GM04504 (cell line): Measurements from ENCODE around the gene DCUN1D1.
"Not testable (repeated sequence)": the region's sequence is repeated elsewhere in the genome, so short reads cannot be mapped to it uniquely, and the experiment has no call there.

Experiments used
- DNase-seq: peaks from one replicate; pipeline ENCODE4 v3.0.0-alpha.2; 2012; ENCODE audit warnings: low read depth

DCUN1D1 gene

GRCh38 chr3:182980204-182981037, at the start of gene DCUN1D1:
Gene DCUN1D1, minus strand, starts transcription at chr3:182980538. Its CDS starts 49 bp downstream, at chr3:182980489.
- peak; percentile 63 for DNase-seq

GRCh38 chr3:183028416-183028815, 48.1 kb upstream of the DCUN1D1 start:
- DNase-seq: no peak

GRCh38 chr3:183027276-183027675, 46.9 kb upstream of the DCUN1D1 start:
- DNase-seq: no peak

GRCh38 chr3:183022936-183023516, 42.7 kb upstream of the DCUN1D1 start:
- no peak for DNase-seq

GRCh38 chr3:183018421-183019192, 38.3 kb upstream of the DCUN1D1 start:
- DNase-seq: no peak

GRCh38 chr3:183015185-183015584, 34.8 kb upstream of the DCUN1D1 start:
- no peak for DNase-seq

- no peak for DNase-seq
Measured at GRCh38 chr3:183013856-183014255, 33.5 kb upstream of the DCUN1D1 start.

GRCh38 chr3:183013074-183013473, 32.7 kb upstream of the DCUN1D1 start:
- DNase-seq: no peak

GRCh38 chr3:183008800-183009199, 28.5 kb upstream of the DCUN1D1 start:
- no peak for DNase-seq

GRCh38 chr3:183008303-183008702, 28.0 kb upstream of the DCUN1D1 start:
- DNase-seq: no peak

- no peak for DNase-seq
Measured at GRCh38 chr3:183006396-183007002, 26.2 kb upstream of the DCUN1D1 start.

- DNase-seq: no peak
Measured at GRCh38 chr3:182999767-183000166, 19.4 kb upstream of the DCUN1D1 start.

GRCh38 chr3:182993486-182994201, 13.3 kb upstream of the DCUN1D1 start:
- not testable (repeated sequence) for DNase-seq

- no peak for DNase-seq
Measured at GRCh38 chr3:182989566-182989965, 9.2 kb upstream of the DCUN1D1 start.

GRCh38 chr3:182986021-182986420, 5.7 kb upstream of the DCUN1D1 start:
- no peak for DNase-seq

GRCh38 chr3:182983876-182984275, 3.5 kb upstream of the DCUN1D1 start:
- no peak for DNase-seq

GRCh38 chr3:182981038-182981380, 671 bp upstream of the DCUN1D1 start:
- DNase-seq: no peak

- no peak for DNase-seq
Measured at GRCh38 chr3:182979674-182980191, 605 bp downstream of the DCUN1D1 start.

- DNase-seq: no peak
Measured at GRCh38 chr3:182979103-182979673, 1.1 kb downstream of the DCUN1D1 start.

- DNase-seq: no peak
Measured at GRCh38 chr3:182978387-182978786, 2.0 kb downstream of the DCUN1D1 start.

GRCh38 chr3:182973047-182973446, 7.3 kb downstream of the DCUN1D1 start:
- DNase-seq: no peak
